ENCODE results near the gene FBXO3. TPM values are rescaled to one million over a fixed set of nuclear protein-coding genes. Genes with fewer than 3 reads are reported as not detected.

FBXO3 gene
- total and polyA plus RNA-seq, 9 donors, result 25.2 to 43.0 (median 33.8) TPM

DNA sequence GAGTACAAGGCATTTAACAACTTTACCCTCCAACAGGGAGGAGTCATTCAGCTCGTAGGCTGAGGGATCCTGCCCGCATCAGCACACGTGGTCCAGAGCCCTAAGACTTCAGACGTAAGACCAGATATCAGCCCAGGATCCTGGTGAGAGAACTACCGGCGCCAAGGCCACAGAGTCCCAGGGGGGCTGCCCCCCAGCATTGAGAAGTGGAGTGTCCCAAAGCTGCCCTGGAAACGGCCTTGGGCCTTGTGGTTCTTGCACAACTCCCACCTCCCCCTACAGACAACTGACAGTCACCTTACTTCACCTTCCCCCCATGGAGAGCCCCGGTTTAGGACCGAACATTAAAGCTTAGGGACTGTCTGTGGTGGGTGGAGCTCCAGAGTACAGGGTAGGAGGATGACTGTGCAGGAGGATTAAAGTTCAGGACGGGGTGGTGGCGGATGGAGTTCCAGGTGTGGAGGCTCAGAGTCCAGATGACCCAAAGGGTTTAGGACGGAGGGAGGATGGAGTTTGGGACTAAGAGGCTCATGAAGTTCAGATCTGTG is 74.7 kb downstream of the FBXO3 start:
- 51 to 62% (median 58%) methylated on average over 12 of the region's 12 CpGs for WGBS, 3 donors
- TF ChIP-seq, protein P1, sequence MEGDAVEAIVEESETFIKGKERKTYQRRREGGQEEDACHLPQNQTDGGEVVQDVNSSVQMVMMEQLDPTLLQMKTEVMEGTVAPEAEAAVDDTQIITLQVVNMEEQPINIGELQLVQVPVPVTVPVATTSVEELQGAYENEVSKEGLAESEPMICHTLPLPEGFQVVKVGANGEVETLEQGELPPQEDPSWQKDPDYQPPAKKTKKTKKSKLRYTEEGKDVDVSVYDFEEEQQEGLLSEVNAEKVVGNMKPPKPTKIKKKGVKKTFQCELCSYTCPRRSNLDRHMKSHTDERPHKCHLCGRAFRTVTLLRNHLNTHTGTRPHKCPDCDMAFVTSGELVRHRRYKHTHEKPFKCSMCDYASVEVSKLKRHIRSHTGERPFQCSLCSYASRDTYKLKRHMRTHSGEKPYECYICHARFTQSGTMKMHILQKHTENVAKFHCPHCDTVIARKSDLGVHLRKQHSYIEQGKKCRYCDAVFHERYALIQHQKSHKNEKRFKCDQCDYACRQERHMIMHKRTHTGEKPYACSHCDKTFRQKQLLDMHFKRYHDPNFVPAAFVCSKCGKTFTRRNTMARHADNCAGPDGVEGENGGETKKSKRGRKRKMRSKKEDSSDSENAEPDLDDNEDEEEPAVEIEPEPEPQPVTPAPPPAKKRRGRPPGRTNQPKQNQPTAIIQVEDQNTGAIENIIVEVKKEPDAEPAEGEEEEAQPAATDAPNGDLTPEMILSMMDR (IDR thresholded peaks at IDR 0.05), result no peak
- no peak for TF ChIP-seq EP300 (IDR thresholded peaks at IDR 0.05)
- no peak for TF ChIP-seq POLR2A (IDR thresholded peaks at IDR 0.05)
- intact Hi-C loops (cut with DNase I), result no loop called here
- DNase-seq, result peak in 4 of 5 donors; percentile 43 to 66 (median 46)
- no peak overlapping the region for H3K4me3 ChIP-seq
- peak overlapping the region in 1 of 2 donors; percentile 53 for H3K27ac ChIP-seq
- peaks cover 17% of the 10 kb centered on the region for H3K4me1 ChIP-seq (ENCODE audit: insufficient read depth)
- no peaks in the 10 kb centered on the region for H3K27me3 ChIP-seq
- H3K36me3 ChIP-seq, result no peaks in the 10 kb centered on the region
- no peaks in the 10 kb centered on the region for H3K9me3 ChIP-seq

DNA sequence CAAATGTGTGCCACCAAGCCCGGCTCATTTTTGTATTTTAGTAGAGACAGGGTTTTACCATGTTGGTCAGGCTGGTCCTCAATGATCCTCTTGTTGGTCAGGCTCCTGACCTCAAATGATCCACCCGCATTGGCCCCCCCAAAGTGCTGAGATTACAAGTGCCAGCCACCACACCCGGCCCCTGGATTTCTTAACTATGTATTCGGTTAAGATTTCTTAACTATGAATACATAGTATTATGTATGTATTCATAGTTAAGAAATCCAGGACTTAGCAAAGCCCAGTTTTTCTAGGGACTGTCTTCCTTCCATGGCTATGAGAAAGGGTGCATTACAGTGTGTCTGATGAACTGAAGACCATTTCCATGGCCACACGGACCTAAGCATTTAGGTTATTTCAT is 75.4 kb downstream of the FBXO3 start:
- peaks cover 17% of the 10 kb centered on the region for H3K4me1 ChIP-seq (ENCODE audit: insufficient read depth)
- no peak for DNase-seq

DNA sequence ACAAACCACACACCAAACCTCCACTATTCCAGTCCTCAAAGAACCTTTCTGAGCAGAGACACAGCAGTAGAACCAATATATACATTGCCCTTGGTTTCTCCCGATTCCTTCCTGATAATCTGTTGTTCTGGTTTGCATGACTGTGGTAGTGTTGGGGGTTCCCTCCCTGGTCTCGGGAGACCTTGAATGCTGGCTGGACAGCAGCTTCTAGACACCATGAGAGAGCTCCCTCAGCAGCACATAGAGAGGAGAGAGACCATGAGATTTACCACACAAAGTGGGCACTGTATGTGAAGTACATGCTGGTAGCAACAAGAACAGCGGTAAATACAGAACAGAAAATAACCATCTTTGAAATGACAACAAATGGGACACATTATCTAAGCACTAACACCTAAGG is 76.3 kb downstream of the FBXO3 start:
- Histone ChIP-seq H3K27ac (no peak overlapping the region), H3K9me3 (no peaks in the 10 kb centered on the region), H3K36me3 (no peaks in the 10 kb centered on the region), H3K4me1 (ENCODE audit: insufficient read depth) (peaks cover 17% of the 10 kb centered on the region), H3K27me3 (no peaks in the 10 kb centered on the region), H3K4me3 (no peak overlapping the region)
- intact Hi-C loops (cut with DNase I), result no loop called here
- DNase-seq, result no peak
- no peak for TF ChIP-seq POLR2A (IDR thresholded peaks at IDR 0.05)
- TF ChIP-seq, protein P1 (IDR thresholded peaks at IDR 0.05), result no peak
- no peak for TF ChIP-seq EP300 (IDR thresholded peaks at IDR 0.05)
- WGBS, 3 donors, result 32 to 56% (median 53%) methylated on average over 3 of the region's 3 CpGs

More for the DNA sequence above, 75.4 kb downstream of the FBXO3 start:
- no peak for TF ChIP-seq POLR2A (IDR thresholded peaks at IDR 0.05)
- TF ChIP-seq EP300 (IDR thresholded peaks at IDR 0.05), result no peak
- Histone ChIP-seq H3K9me3 (no peaks in the 10 kb centered on the region), H3K36me3 (no peaks in the 10 kb centered on the region), H3K27ac (no peak overlapping the region), H3K27me3 (no peaks in the 10 kb centered on the region), H3K4me3 (no peak overlapping the region)
- intact Hi-C loops (cut with DNase I), result no loop called here
- 78 to 87% (median 80%) methylated on average over 5 of the region's 5 CpGs for WGBS, 3 donors

DNA sequence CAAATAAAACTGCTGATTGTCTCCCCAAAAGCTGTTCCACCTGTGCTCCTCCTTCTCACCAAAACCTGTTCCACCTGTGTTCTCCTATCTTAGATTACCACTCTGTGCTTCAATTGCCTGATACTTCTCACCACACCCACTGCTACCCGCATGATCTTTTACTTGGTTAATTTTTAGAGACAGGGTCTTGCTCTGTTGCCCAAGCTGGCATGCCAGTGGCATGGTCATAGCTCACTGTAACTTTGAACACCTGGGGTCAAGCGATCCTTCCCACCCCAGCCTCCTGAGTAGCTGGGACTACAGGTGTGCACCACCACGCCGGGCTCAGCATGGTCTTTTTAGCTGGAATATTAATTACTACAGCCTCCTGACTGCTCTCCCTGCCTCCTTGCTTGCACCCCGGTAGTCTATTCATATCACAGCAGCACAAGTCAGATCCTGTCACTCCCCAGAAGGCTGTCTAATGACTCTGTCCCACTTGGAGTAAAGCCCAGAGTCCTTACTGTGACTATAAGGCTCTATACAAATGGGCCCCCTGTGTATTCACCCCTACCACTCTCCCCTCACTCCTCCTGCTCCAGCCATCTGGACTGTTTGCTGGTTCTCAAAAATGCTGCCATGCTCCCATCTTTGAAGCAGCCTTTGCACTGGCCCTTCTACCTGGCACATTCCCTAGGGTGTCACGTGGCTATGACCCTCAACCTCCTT is 77.2 kb downstream of the FBXO3 start:
- TF ChIP-seq, protein P1 (IDR thresholded peaks at IDR 0.05), result no peak
- TF ChIP-seq EP300 (IDR thresholded peaks at IDR 0.05) (no peak), POLR2A (IDR thresholded peaks at IDR 0.05) (no peak)
- Histone ChIP-seq H3K4me3 (no peak overlapping the region), H3K9me3 (no peaks in the 10 kb centered on the region), H3K27ac (no peak overlapping the region), H3K4me1 (ENCODE audit: insufficient read depth) (peaks cover 22% of the 10 kb centered on the region), H3K36me3 (no peaks in the 10 kb centered on the region), H3K27me3 (no peaks in the 10 kb centered on the region)
- DNase-seq, result no peak
- intact Hi-C loops (cut with DNase I), result no loop called here
- WGBS, 3 donors, result 88 to 92% (median 88%) methylated on average over 6 of the region's 6 CpGs

DNA sequence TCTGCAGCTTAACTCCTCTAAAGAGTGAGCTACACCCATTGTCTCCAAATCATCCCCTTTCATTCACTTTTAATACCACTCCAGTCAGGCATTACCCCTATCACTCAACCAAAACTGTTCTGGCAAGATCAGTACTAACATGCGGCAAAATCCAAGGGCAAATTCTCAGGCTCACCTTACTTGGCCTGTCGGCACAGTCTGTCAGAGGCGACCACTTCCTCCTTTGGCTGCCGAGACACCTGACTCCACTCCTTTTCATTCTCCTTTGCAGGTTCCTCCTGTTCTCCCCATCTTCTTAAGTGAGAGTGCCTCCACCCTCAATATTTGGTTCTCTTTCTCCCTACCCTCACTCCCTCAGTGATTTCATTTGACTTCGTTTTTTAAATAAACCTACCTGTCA is 77.9 kb downstream of the FBXO3 start:
- TF ChIP-seq POLR2A (IDR thresholded peaks at IDR 0.05), result no peak
- no peak for TF ChIP-seq EP300 (IDR thresholded peaks at IDR 0.05)
- TF ChIP-seq, protein P1 (IDR thresholded peaks at IDR 0.05), result no peak
- WGBS, 3 donors, result 92 to 93% (median 93%) methylated on average over 5 of the region's 5 CpGs
- DNase-seq, result no peak
- Histone ChIP-seq H3K27ac (no peak overlapping the region), H3K9me3 (no peaks in the 10 kb centered on the region), H3K4me3 (no peak overlapping the region), H3K4me1 (ENCODE audit: insufficient read depth) (peaks cover 27% of the 10 kb centered on the region), H3K27me3 (no peaks in the 10 kb centered on the region), H3K36me3 (no peaks in the 10 kb centered on the region)
- intact Hi-C loops (cut with DNase I), result no loop called here
